ENCODE data around the gene UPP2. TPM values are rescaled to one million over a fixed set of nuclear protein-coding genes. Genes with fewer than 3 reads are reported as not detected.

UPP2 gene
- total and polyA plus RNA-seq, 9 of the 15 experiments (the other 6 are each of a cell fraction or from before 2014, with no cell fraction given), result not detected

DNA sequence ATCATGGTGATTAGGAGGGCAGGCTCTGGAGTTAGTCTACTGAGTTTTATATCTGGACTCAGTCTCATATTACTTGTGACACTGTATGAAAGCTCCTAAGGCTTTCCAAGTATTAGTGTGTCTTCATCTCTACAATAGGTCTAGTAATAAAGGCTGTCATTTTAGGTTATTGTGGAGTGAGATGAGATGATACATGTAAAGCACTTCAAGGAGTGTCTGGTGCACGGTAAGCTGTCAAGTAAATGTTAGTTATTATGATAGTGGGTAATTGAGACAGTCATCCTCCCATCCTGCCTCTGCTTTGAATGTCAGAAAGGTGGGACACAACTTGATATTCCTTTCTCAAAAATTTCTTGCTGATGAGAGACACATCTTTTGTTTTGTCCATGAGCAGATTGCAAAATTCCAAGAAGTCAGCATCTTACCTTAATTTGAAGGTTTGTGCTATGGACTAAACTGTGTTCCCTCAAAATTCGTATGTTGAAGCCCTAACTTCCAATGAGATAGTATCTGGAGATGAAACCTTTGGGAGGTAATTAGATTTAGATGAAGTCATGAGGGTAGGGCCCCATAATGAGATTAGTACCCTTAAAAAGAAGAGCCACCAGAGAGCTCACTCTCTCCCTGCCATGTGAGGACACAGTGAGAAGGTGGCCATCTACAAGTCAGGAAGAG is 41.4 kb upstream of the UPP2 start:
- Histone ChIP-seq H3K9me1 (ENCODE audit: control insufficient read depth, insufficient read depth, low read length) (no peaks in the 10 kb centered on the region), H3K4me2 (ENCODE audit: insufficient read depth, low read length) (no peak overlapping the region), H3K79me2 (ENCODE audit: control insufficient read depth, insufficient read depth, low read length) (no peaks in the 10 kb centered on the region), H3K4me3 (no peak overlapping the region), H2AFZ (ENCODE audit: low read depth, low read length) (no peak overlapping the region), H3K27ac (ENCODE audit: extremely low read depth, low read depth, low read length) (no peak overlapping the region), H3K36me3 (ENCODE audit: control insufficient read depth, insufficient read depth, low read length) (no peaks in the 10 kb centered on the region), H3K4me1 (replicated peaks in 1 of 2; ENCODE audit: control insufficient read depth in 2 of 2, insufficient read depth in 2 of 2, low read length in 2 of 2) (no peaks in the 10 kb centered on the region; a peak in 1 of 5 replicates), H3K27me3 (ENCODE audit: control insufficient read depth in 2 of 2, insufficient read depth in 2 of 2, low read length in 2 of 2) (no peaks in the 10 kb centered on the region), H4K20me1 (replicated peaks; ENCODE audit: control insufficient read depth, insufficient read depth, low read length) (no peaks in the 10 kb centered on the region), H3K9me3 (replicated peaks; ENCODE audit: control insufficient read depth, insufficient read depth, low read depth, low read length) (no peaks in the 10 kb centered on the region), H3K9ac (ENCODE audit: insufficient read depth in 1 of 2, low read depth in 2 of 2, low read length in 2 of 2) (no peak overlapping the region)
- DNase-seq (ENCODE audit: extremely low read depth in 1 of 4, low spot score in 3 of 4) (no peak), FAIRE-seq (no peak), ATAC-seq (no peak)
- intact Hi-C loops (cut with micrococcal nuclease) (no loop called here), in situ Hi-C loops (cut with MboI) (no loop called here)
- TF ChIP-seq TAL1 (IDR thresholded peaks at IDR 0.05), result no peak
- TF ChIP-seq, protein P1, sequence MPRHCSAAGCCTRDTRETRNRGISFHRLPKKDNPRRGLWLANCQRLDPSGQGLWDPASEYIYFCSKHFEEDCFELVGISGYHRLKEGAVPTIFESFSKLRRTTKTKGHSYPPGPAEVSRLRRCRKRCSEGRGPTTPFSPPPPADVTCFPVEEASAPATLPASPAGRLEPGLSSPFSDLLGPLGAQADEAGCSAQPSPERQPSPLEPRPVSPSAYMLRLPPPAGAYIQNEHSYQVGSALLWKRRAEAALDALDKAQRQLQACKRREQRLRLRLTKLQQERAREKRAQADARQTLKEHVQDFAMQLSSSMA (CRISPR knock-in tag; IDR thresholded peaks at IDR 0.05), result no peak
- CTCF ChIA-PET (ENCODE audit: low intra/inter-chr PET ratio), result no interaction called here
- WGBS (ENCODE audit: insufficient coverage, low coverage, missing lambda C conversion rate), result 0% methylated on average over 2 of the region's 2 CpGs
- no TSS peak for BruUV-seq (replicated peaks)
- POLR2A ChIA-PET, result no interaction called here

DNA sequence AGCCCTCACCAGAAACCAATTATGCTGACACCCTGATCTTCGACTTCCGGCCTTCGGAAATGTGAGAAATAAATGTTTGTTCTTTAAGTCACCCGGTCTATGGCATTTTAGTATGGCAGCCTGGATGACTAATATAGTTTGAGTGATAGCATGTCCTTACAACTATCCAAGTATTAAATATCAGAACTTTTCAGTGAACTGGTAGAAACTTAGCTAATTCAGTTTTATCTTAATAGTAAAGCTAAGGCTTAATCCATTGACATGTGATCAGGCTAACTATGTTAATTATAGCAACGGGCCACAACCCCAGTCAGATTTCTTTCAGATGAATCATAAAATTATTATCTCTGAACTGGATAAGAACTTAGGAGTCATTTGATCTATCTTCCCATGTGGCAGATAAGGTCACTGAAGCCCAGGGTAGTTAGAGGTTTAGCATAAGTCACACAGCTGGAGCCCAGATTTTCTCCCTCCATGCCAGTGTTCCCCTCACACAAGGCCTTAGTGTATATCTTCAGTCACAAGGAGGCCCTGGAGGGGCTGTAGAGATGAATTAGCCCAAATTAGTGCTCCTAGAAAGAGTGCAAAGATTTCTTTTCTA is 40.7 kb upstream of the UPP2 start:
- H2AFZ ChIP-seq (ENCODE audit: low read depth, low read length), result no peak overlapping the region
- CTCF ChIA-PET (ENCODE audit: low intra/inter-chr PET ratio), result no interaction called here
- POLR2A ChIA-PET, result no interaction called here
- WGBS (ENCODE audit: insufficient coverage, low coverage, missing lambda C conversion rate), result 35% methylated on average over 5 of the region's 5 CpGs
- no peaks in the 10 kb centered on the region for H3K27me3 ChIP-seq (ENCODE audit: control insufficient read depth in 2 of 2, insufficient read depth in 2 of 2, low read length in 2 of 2)
- H3K36me3 ChIP-seq (ENCODE audit: control insufficient read depth, insufficient read depth, low read length), result no peaks in the 10 kb centered on the region
- intact Hi-C loops (cut with micrococcal nuclease) (no loop called here), in situ Hi-C loops (cut with MboI) (no loop called here)
- DNase-seq (ENCODE audit: extremely low read depth in 1 of 4, low spot score in 3 of 4), result no peak
- no peak overlapping the region for H3K27ac ChIP-seq (ENCODE audit: extremely low read depth, low read depth, low read length)
- no peaks in the 10 kb centered on the region; a peak in 1 of 5 replicates for H3K4me1 ChIP-seq (replicated peaks in 1 of 2; ENCODE audit: control insufficient read depth in 2 of 2, insufficient read depth in 2 of 2, low read length in 2 of 2)
- no peak for FAIRE-seq
- H3K9ac ChIP-seq (ENCODE audit: insufficient read depth in 1 of 2, low read depth in 2 of 2, low read length in 2 of 2), result no peak overlapping the region
- no peaks in the 10 kb centered on the region for H3K79me2 ChIP-seq (ENCODE audit: control insufficient read depth, insufficient read depth, low read length)
- ATAC-seq, result no peak
- no peaks in the 10 kb centered on the region for H3K9me1 ChIP-seq (ENCODE audit: control insufficient read depth, insufficient read depth, low read length)
- no peaks in the 10 kb centered on the region for H3K9me3 ChIP-seq (replicated peaks; ENCODE audit: control insufficient read depth, insufficient read depth, low read depth, low read length)
- H3K4me2 ChIP-seq (ENCODE audit: insufficient read depth, low read length), result no peak overlapping the region
- no peaks in the 10 kb centered on the region for H4K20me1 ChIP-seq (replicated peaks; ENCODE audit: control insufficient read depth, insufficient read depth, low read length)
- BruUV-seq (replicated peaks), result no TSS peak
- H3K4me3 ChIP-seq, result no peak overlapping the region

Measured in K562 (cell line).